Measurements from ENCODE around the gene RUNX3. TPM values are rescaled to one million over a fixed set of nuclear protein-coding genes. Genes with fewer than 3 reads are reported as not detected.
A peak's percentile ranks its signal among the peaks of the same experiment; 100 is the strongest.

The RUNX3 gene
- total RNA-seq, 2 donors from 2014 or later = 1.6 to 5.7 TPM

DNA sequence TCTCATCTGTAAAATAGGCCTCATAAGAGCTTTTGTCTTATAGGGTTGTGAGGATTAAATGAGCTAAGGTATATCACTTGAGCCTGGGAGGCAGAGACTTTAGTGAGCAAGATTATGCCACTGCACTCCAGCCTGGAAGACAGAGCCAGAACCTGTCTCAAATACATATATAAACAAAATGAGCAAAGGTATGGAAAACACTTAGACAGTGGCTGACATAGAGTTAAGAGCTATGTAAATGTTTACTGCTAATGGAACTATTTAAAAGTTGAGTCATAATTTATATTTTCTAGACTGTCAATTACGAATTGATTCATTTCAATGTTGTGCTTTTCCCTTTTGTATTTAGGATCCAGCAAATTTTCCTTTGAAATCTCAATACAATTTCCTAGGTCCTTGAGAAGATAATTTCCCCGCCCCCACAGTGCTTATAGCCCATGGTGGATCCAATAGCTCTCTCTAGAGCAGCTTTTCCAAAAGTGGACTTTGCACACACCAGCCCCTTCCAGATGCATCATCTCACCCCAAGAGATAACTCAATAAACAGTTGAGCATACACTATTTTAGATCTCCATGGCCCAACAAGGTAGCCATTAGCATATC lies 21.8 kb upstream of the RUNX3 start:
- intact Hi-C loops (cut with DNase I, micrococcal nuclease) = no loop called here
- ATAC-seq (no peak), DNase-seq (no peak)

DNA sequence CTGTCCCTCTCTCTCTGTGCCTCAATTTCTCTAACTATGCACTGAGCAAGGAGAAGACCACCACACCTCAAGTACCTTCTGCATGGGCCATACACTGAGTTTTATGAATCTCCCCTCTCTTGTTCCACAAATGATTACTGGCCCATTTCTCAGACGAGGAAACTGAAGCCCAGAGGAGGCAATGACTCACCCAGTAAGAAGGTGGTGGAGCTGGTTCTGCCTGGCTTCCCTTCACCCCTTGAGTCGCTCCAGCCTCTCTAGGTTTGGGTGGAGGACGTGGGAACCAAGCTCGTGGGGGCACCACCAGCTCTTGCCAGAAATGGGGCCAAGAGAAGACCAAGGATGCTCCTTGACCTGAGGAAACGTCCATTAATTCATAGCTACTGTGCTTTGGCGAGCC lies 21.3 kb upstream of the RUNX3 start:
- intact Hi-C loops (cut with DNase I, micrococcal nuclease) = no loop called here
- DNase-seq (no peak), ATAC-seq (no peak)

- intact Hi-C loops (cut with DNase I, micrococcal nuclease) = no loop called here
- DNase-seq = no peak
- no peak for ATAC-seq
These were observed 19.3 kb upstream of the RUNX3 start for GRCh38 chr1:24949331-24949881.

DNA sequence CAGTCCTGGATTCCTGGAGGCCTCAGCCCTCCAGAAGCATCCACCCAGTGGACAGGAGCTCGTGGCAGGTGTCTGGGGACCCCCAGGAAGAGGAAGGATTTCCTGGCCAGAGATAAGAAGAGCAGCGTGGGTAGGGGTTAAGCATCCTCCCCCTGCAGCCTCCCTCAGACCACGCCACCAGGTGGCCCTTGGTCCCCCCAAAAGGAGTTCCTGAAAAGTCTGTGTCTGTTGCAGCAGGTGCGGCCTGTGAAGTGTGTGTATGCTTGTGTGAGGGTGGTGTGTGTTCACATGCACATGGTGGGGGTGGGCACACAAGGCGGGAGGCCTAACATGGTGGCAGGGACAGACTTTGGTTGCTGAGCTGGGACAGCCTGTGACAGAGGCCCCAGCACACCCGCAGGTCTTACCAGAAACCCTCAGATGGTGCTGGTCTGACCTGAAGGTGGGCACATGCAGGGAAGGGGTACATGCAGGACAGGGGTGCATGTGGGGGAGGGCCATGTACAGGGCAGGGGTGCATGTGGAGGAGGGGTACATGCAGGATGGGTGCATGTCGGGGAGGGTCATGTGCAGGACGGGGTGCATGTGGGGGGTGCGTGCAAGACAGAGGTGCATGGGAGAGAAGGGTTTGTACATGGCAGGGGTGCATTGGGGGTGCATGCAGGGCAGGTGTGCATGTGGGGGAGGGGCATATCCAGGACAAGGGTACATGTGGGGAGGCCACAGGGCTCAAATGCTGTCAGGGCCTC lies 18.2 kb upstream of the RUNX3 start:
- intact Hi-C loops (cut with DNase I, micrococcal nuclease) = no loop called here
- DNase-seq (no peak), ATAC-seq (no peak)

DNA sequence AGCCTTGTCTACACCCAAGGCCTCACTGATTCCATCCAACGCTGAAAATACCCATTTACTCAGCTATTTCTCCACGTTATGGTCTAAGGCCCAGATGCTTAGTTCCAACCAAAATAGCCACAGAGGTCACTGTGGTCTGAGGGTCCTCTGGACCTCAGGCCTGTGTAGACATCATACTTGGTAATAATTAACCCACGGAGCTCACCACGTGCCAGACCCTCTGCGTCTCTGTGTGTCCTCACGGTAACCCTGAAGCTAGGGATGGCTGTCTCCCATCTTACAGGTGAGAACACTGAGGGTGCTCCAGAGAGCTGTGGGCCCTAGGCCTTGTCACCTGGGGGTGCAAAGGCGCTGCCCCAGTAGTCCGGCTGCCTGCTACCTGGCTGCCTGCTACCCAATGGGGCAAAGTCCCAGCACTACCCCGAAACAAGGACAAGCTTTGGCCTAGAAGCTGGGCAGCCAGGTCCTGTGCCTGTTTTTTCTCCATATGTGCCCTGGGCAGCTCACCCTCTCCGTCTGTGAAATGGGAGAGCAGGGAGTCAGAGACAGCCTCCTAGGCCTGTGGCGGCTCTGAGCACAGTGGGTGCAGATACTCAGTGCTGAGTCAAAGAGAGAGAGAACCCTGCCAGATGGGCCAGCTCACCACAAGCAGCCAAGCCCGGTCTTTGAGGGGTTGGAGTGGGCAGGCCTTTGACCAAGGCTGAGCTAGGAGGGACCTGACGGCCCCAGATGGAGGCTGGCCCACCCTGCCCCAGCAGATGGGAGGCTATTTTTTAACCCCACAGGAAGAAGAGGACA lies 17.0 kb upstream of the RUNX3 start:
- ATAC-seq (no peak), DNase-seq (no peak)
- intact Hi-C loops (cut with DNase I, micrococcal nuclease) = no loop called here

- intact Hi-C loops (cut with DNase I, micrococcal nuclease) = no loop called here
- DNase-seq (no peak), ATAC-seq (no peak)
These were observed 15.6 kb upstream of the RUNX3 start for GRCh38 chr1:24945354-24946326.

DNA sequence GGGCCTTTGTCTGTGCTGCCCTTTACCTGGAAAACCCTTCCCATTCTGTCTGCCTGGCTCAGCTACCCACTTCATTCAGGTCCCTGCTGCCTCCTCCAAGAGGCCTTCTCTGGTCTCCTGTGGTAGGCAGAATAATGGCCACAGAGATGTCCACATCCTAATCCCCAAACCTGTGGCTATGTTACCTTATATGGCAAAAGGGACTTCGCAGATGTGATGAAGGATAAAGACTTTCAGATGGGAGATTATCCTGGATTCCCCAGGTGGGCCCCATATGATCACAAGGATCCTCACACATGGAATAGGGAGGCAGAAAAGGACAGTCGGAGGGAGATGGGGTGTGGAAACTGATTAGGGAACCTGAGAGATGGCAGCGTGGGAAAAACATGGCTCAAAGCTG lies 14.2 kb upstream of the RUNX3 start:
- no peak for ATAC-seq
- intact Hi-C loops (cut with DNase I, micrococcal nuclease) = no loop called here
- DNase-seq = no peak

GRCh38 chr1:24942789-24943188 lies 12.7 kb upstream of the RUNX3 start:
- intact Hi-C loops (cut with DNase I, micrococcal nuclease) = no loop called here
- ATAC-seq (no peak), DNase-seq (no peak)

DNA sequence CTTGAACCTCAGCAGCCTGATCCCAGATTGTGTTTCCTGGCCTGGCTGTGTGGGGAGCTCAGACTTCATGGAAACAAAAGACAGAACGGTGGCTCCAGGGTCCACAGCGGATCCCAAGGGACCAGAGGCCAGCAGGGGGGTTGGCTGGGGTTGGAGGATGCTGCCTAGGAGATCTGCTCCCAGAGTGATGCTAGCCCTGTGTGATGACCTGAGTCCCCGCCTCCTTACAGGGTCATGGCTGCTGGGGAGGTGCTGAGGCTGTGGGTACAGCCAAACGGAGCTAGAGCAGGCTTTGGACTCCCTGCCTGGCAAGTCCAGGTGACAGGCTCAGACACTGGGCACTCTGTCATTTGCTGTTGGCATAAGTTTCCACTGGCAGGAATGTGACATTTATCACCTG lies 11.5 kb upstream of the RUNX3 start:
- intact Hi-C loops (cut with DNase I, micrococcal nuclease) = no loop called here
- ATAC-seq = no peak
- DNase-seq = no peak

DNA sequence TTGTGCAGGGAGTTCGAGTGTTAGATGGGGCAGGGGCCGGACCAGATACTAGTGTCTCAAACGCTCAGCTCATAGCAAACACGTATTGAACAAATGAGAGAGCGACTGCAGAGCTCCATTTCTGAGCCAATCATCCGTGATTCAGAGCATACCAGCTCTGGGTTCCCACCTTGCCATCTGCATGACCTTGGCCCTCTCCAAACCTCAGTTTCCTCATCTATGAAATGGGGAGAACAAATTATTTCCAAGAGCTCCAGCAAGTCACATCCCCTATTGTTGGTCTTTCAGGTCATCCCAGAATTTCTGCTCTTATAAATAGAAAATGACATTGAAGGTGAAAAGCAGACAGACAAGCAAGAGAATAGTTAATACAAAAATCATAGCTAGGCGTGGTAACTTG lies 10.2 kb upstream of the RUNX3 start:
- intact Hi-C loops (cut with DNase I, micrococcal nuclease) = no loop called here
- no peak for ATAC-seq
- DNase-seq = no peak

DNA sequence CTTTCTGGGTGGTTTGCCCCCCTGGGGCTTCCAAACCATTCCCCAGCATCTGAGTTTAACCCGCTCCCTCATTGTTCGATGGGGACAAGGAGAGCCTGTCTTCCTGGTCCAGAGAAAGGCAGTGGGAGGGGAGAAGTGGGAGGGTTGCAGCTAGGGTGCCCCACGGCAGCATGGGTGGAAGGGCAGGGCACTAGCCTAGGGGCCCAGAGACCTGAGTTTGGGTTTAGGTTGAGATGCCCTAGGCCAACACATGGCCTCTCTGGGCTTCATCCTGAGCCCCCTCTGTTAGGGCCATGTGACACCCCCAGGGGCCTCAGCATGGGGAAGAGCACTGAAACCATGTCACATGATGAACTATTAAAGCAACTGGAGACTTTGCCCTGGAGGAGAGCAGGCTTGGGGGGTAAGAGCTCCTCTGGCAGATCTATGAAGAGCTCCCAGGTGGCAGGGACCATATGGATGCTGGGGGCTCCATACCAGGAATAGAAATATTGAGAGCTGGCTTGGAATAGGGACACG lies 9.7 kb upstream of the RUNX3 start:
- intact Hi-C loops (cut with DNase I, micrococcal nuclease) = loop anchor here (10.0 kb wide), 2 partner anchors 95 to 265 kb away; no protein-coding TSS in a partner anchor
- ATAC-seq (no peak), DNase-seq (no peak)

- intact Hi-C loops (cut with DNase I, micrococcal nuclease) = loop anchor here (10.0 kb wide), 2 partner anchors 96 to 266 kb away; no protein-coding TSS in a partner anchor
- ATAC-seq (no peak), DNase-seq (no peak)
These were observed 9.1 kb upstream of the RUNX3 start for GRCh38 chr1:24939040-24939674.

- intact Hi-C loops (cut with DNase I, micrococcal nuclease) = loop anchor here (10.0 kb wide), 2 partner anchors 97 to 267 kb away; no protein-coding TSS in a partner anchor
These were observed 8.2 kb upstream of the RUNX3 start for GRCh38 chr1:24938276-24938675.

GRCh38 chr1:24936684-24937083 lies 6.6 kb upstream of the RUNX3 start:
- intact Hi-C loops (cut with DNase I, micrococcal nuclease) = loop anchor here (10.0 kb wide), 2 partner anchors 98 to 268 kb away; no protein-coding TSS in a partner anchor
- DNase-seq = no peak
- ATAC-seq = peak; percentile 65

More at GRCh38 chr1:24938276-24938675, 8.2 kb upstream of the RUNX3 start:
- DNase-seq = no peak
- no peak for ATAC-seq

DNA sequence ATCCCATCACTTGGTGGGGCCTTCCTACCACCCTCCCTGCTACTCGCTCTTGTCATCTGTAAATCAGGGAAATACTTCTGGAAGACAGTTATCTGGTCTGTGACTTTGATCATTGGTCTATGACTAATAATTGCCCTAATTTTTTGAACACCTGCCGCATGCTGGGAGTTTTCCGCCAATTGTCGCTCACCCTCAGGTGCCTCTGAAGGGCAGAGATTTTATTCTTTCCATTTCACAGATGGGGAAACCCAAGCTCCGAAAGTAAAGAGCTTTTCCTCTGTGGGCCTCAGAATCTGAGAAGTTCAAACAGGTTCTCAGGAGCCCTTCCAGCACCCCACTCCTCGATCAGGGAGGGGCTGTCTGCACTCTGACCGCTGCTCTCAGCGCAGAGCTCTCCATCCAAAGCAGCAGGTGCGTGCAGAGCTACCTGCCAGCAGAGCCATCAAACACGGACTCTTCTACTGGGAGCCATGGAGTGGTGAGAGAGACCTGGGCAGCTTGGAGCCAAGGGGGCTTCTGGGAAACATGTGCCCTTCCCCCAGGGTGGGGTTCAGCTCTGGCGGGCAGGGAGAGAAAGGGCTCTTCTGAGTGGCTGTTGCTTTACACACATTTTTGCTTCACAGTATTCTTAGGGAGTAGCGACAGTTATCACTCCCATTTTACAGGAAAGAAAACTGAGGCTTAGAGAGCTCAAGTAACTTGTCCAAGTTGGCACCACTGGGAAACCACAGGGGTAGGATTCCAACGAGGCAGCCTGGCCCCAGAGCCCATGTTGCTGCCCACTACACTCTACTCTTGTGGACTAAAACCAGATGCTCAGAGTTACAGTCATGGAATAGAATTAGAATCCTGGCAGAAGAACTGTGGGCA lies 5.8 kb upstream of the RUNX3 start:
- no peak for ATAC-seq
- DNase-seq = no peak
- intact Hi-C loops (cut with DNase I, micrococcal nuclease) = loop anchor here (10.0 kb wide), 2 partner anchors 99 to 269 kb away; no protein-coding TSS in a partner anchor

- DNase-seq (no peak), ATAC-seq (no peak)
- intact Hi-C loops (cut with DNase I, micrococcal nuclease) = loop anchor here (10.0 kb wide), 2 partner anchors 100 to 270 kb away; no protein-coding TSS in a partner anchor
These were observed 5.1 kb upstream of the RUNX3 start for GRCh38 chr1:24935196-24935526.

Measured in left colon (tissue), 2 donors.